Transverse colon (tissue), 4 donors: ENCODE data around the gene PICK1. TPM values are rescaled to one million over a fixed set of nuclear protein-coding genes. Genes with fewer than 3 reads are reported as not detected.

Experiments
- DNase-seq: peaks from one replicate; pipeline ENCODE4 v3.0.0-alpha.2; 2019
- H3K27ac ChIP-seq, 4 donors: fragments of 200-600 bp; sonication (generic); 2 replicates each; pipeline ENCODE4 v1.5.1; 2016 to 2018; ENCODE audit warnings: inconsistent platforms in 4 of 4
- H3K27me3 ChIP-seq: fragments of 200-600 bp; sonication (generic); 2 replicates; pipeline ENCODE4 v1.5.1; 2017; ENCODE audit warnings: inconsistent platforms
- H3K36me3 ChIP-seq, 4 donors: fragments of 200-600 bp; sonication (generic); 2 replicates each; pipeline ENCODE4 v1.5.1; 2017 to 2019; ENCODE audit warnings: inconsistent platforms in 4 of 4
- H3K4me1 ChIP-seq, 4 donors: fragments of 200-600 bp; sonication (generic); 2 replicates each; pipeline ENCODE4 v1.5.1; 2017 to 2020; ENCODE audit warnings: inconsistent platforms in 4 of 4
- H3K4me3 ChIP-seq, 4 donors: fragments of 200-600 bp; sonication (generic); 1 replicate in 1 of 4; 2 replicates in 3 of 4; pipeline versions ENCODE4 v1.5.1 to v1.6.1; 2017 to 2019; ENCODE audit warnings: inconsistent platforms in 4 of 4
- H3K9me3 ChIP-seq, 2 donors: fragments of 200-600 bp; sonication (generic); 2 replicates each; pipeline ENCODE4 v1.5.1; 2017 to 2019; ENCODE audit warnings: inconsistent platforms in 2 of 2
- CTCF ChIP-seq, 5 experiments: fragments of 200-600 bp in 3 of 5; fragments of 450-650 bp in 2 of 5; sonication (generic) in 3 of 5; IDR thresholded peaks; 1 replicate in 2 of 5; 2 replicates in 3 of 5; pipeline ENCODE4 v1.5.1; 2016 to 2017; ENCODE audit warnings: antibody characterized with exemption in 5 of 5, inconsistent platforms in 3 of 5, mild to moderate bottlenecking in 2 of 5, moderate library complexity in 1 of 5
- EP300 ChIP-seq: sonication (generic); formaldehyde crosslinking; IDR thresholded peaks from one replicate; pipeline ENCODE4 v1.6.1; 2017; ENCODE audit warnings: antibody characterized with exemption, low read depth
- POLR2A ChIP-seq: fragments of 450-650 bp; IDR thresholded peaks from one replicate; pipeline ENCODE4 v1.6.1; 2016; ENCODE audit warnings: antibody characterized with exemption, mild to moderate bottlenecking, moderate library complexity
- POLR2AphosphoS5 ChIP-seq, 3 donors: sonication (generic); formaldehyde crosslinking; IDR thresholded peaks; one replicate each; pipeline ENCODE4 v1.6.1; 2016; ENCODE audit warnings: antibody characterized with exemption in 3 of 3
- WGBS, 2 donors: methylation state at CpG; one replicate each; pipeline ENCODE4 v1.1.5; 2018; ENCODE audit warnings: low coverage in 1 of 2; 5-methylcytosine and 5-hydroxymethylcytosine counted together
- in situ Hi-C, 4 donors: fragments of 200-750 bp; cut with MboI; loops; one replicate each; pipeline versions ENCODE4 v1.15.0 to v1.15.1; 2017; ENCODE audit warnings: low sequenced_read_pairs in 3 of 4, low pct_ligation_motif_present in 1 of 4, low pct_unique_long_range_greater_than_20kb in 1 of 4
- intact Hi-C: fragments of 100-400 bp; cut with DNase I; formaldehyde crosslinking; loops from one replicate; pipeline ENCODE4 v1.15.1; 2023; ENCODE audit warnings: low total_unique reads
- total RNA-seq, 4 donors: library from RNA; depleted of rRNA; stranded (reverse); fragments of >200 nt; gene quantifications; one replicate each; pipeline ENCODE4 v1.1.0, GENCODE V29; 2016

Gene PICK1
- total RNA-seq, 4 donors from 2014 or later = 34.3 to 127 (median 69.3) TPM

GRCh38 chr22:38098410-38099249 is 41.4 kb downstream of the PICK1 start:
- Histone ChIP-seq H3K27ac (peak overlapping the region in 1 of 4 donors; percentile 0), H3K4me3 (no peak overlapping the region), H3K36me3 (peaks cover 0 to 14% (median 5%) of the 10 kb centered on the region in 4 donors), H3K9me3 (no peaks in the 10 kb centered on the region), H3K27me3 (no peaks in the 10 kb centered on the region), H3K4me1 (peaks cover 0 to 13% (median 5%) of the 10 kb centered on the region in 4 donors)
- DNase-seq = no peak
- whole genome bisulfite sequencing, 2 donors = 29 to 46% methylated on average over 1 to 9 of the region's 9 CpGs
- TF ChIP-seq POLR2AphosphoS5 (IDR thresholded peaks at IDR 0.05) (no peak), POLR2A (no peak), CTCF (IDR thresholded peaks at IDR 0.05) (no peak), EP300 (no peak)
- in situ Hi-C loops = no loop called here
- intact Hi-C loops = no loop called here

- 73 to 76% methylated on average over 6 to 8 of the region's 8 CpGs for WGBS, 2 donors
Observed at GRCh38 chr22:38103641-38104040, 46.4 kb downstream of the PICK1 start.

GRCh38 chr22:38104084-38104483 is 46.9 kb downstream of the PICK1 start:
- TF ChIP-seq EP300 (no peak), POLR2A (no peak), POLR2AphosphoS5 (IDR thresholded peaks at IDR 0.05) (no peak), CTCF (IDR thresholded peaks at IDR 0.05) (peak; percentile 15 to 37 (median 24))
- Histone ChIP-seq H3K4me3 (no peak overlapping the region), H3K4me1 (peaks cover 4 to 21% (median 20%) of the 10 kb centered on the region in 4 donors), H3K36me3 (peaks cover 0 to 6% (median 0%) of the 10 kb centered on the region in 4 donors), H3K9me3 (no peaks in the 10 kb centered on the region), H3K27ac (no peak overlapping the region), H3K27me3 (no peaks in the 10 kb centered on the region)
- DNase-seq = no peak
- in situ Hi-C loops = loop anchor here in 3 of 4 donors (25.0 kb wide), 3 partner anchors 133 to 258 kb away; no protein-coding TSS in a partner anchor
- 77 to 84% methylated on average over 4 to 6 of the region's 6 CpGs for WGBS, 2 donors
- intact Hi-C loops = no loop called here

More at GRCh38 chr22:38103641-38104040, 46.4 kb downstream of the PICK1 start:
- TF ChIP-seq POLR2AphosphoS5 (IDR thresholded peaks at IDR 0.05) (no peak), EP300 (no peak), CTCF (IDR thresholded peaks at IDR 0.05) (no peak), POLR2A (no peak)
- no peak for DNase-seq
- no peak overlapping the region for H3K4me3 ChIP-seq
- intact Hi-C loops = no loop called here
- peaks cover 4 to 20% (median 17%) of the 10 kb centered on the region in 4 donors for H3K4me1 ChIP-seq
- H3K36me3 ChIP-seq = peaks cover 0 to 6% (median 0%) of the 10 kb centered on the region in 4 donors
- H3K9me3 ChIP-seq = no peaks in the 10 kb centered on the region
- H3K27ac ChIP-seq = no peak overlapping the region
- no peaks in the 10 kb centered on the region for H3K27me3 ChIP-seq
- in situ Hi-C loops = loop anchor here in 3 of 4 donors (25.0 kb wide), 3 partner anchors 134 to 259 kb away; no protein-coding TSS in a partner anchor

GRCh38 chr22:38106814-38107578 is 49.8 kb downstream of the PICK1 start:
- Histone ChIP-seq H3K27me3 (no peaks in the 10 kb centered on the region), H3K9me3 (no peaks in the 10 kb centered on the region), H3K27ac (peak overlapping the region; percentile 79 to 93 (median 84)), H3K36me3 (no peaks in the 10 kb centered on the region), H3K4me1 (peaks cover 4 to 42% (median 35%) of the 10 kb centered on the region in 4 donors), H3K4me3 (no peak overlapping the region)
- in situ Hi-C loops (loop anchor here in 3 of 4 donors (25.0 kb wide), 3 partner anchors 130 to 255 kb away; no protein-coding TSS in a partner anchor), intact Hi-C loops (loop anchor here (1.0 kb wide), 1 partner anchor 29 kb away; no protein-coding TSS in a partner anchor)
- WGBS, 2 donors = 73 to 87% methylated on average over 3 to 17 of the region's 17 CpGs
- no peak for DNase-seq
- TF ChIP-seq EP300 (no peak), POLR2AphosphoS5 (IDR thresholded peaks at IDR 0.05) (no peak), POLR2A (no peak), CTCF (IDR thresholded peaks at IDR 0.05) (no peak)
